WTC11 (cell line): ENCODE results near the gene CACNA1D. TPM values are rescaled to one million over a fixed set of nuclear protein-coding genes. Genes with fewer than 3 reads are reported as not detected.

Experiments used
- ATAC-seq: fragments of 200-7000 bp; cut with Tn5 transposase; 2 replicates; pipeline ENCODE4 v1.10.0; 2021; ENCODE audit warnings: mild to moderate bottlenecking, moderate library complexity
- CTCF ChIA-PET: fragments of 300-600 bp; sonication (Branson Sonifier 250); formaldehyde crosslinking; loops from one replicate; lab custom pipeline; 2021; ENCODE audit warnings: antibody characterized with exemption; lab: Charles Lee
- POLR2A ChIA-PET: fragments of 350-600 bp; sonication (Branson Sonifier 250); formaldehyde crosslinking; loops from one replicate; lab custom pipeline; 2021; ENCODE audit warnings: antibody characterized with exemption; lab: Charles Lee
- DNase-seq: peaks from one replicate; pipeline ENCODE4 v3.0.0; 2021; ENCODE audit warnings: low spot score
- H3K27ac Mint-ChIP-seq: 2 replicates; pipeline ENCODE4 v1.8.0; 2021; ENCODE audit warnings: mixed read lengths
- H3K27me3 Mint-ChIP-seq: 2 replicates; pipeline ENCODE4 v1.8.0; 2021; ENCODE audit warnings: low read depth, mild to moderate bottlenecking, moderate library complexity, mixed read lengths
- H3K36me3 Mint-ChIP-seq: 2 replicates; pipeline ENCODE4 v1.8.0; 2021; ENCODE audit warnings: mixed read lengths
- H3K4me1 Mint-ChIP-seq: 2 replicates; pipeline ENCODE4 v1.8.0; 2022; ENCODE audit warnings: mixed read lengths
- H3K4me3 Mint-ChIP-seq: 2 replicates; pipeline ENCODE4 v1.8.0; 2021; ENCODE audit warnings: mild to moderate bottlenecking, moderate library complexity, mixed read lengths
- H3K9me3 Mint-ChIP-seq: 2 replicates; pipeline ENCODE4 v1.8.0; 2021; ENCODE audit warnings: mixed read lengths
- CREM ChIP-seq: sonication (generic); formaldehyde crosslinking; IDR thresholded peaks from 2 replicates; pipeline ENCODE4 v1.8.1; 2022; ENCODE audit warnings: mild to moderate bottlenecking, missing genetic modification reagents, moderate library complexity
- FOXP1 ChIP-seq: sonication (generic); formaldehyde crosslinking; IDR thresholded peaks from 2 replicates; pipeline ENCODE4 v1.8.0; 2022; ENCODE audit warnings: missing genetic modification reagents, mild to moderate bottlenecking, moderate library complexity, borderline replicate concordance
- JUN ChIP-seq: sonication (generic); formaldehyde crosslinking; IDR thresholded peaks from 2 replicates; pipeline ENCODE4 v1.8.0; 2023; ENCODE audit warnings: mild to moderate bottlenecking, missing genetic modification reagents
- NR3C1 ChIP-seq: sonication (generic); formaldehyde crosslinking; conservative IDR thresholded peaks from 2 replicates; pipeline ENCODE4 v1.8.1; 2023; ENCODE audit warnings: low read depth, mild to moderate bottlenecking, missing genetic modification reagents
- RELA ChIP-seq: sonication (generic); formaldehyde crosslinking; IDR thresholded peaks from 2 replicates; pipeline ENCODE4 v1.8.1; 2022; ENCODE audit warnings: missing genetic modification reagents, mild to moderate bottlenecking, borderline replicate concordance
- SP1 ChIP-seq: sonication (generic); formaldehyde crosslinking; conservative IDR thresholded peaks from 2 replicates; pipeline ENCODE4 v1.8.1; 2022; ENCODE audit warnings: missing genetic modification reagents
- ZBTB21 ChIP-seq: sonication (generic); formaldehyde crosslinking; IDR thresholded peaks from 2 replicates; pipeline ENCODE4 v1.8.1; 2023; ENCODE audit warnings: mild to moderate bottlenecking, missing genetic modification reagents, borderline replicate concordance
- total RNA-seq: library from RNA; stranded (reverse); gene quantifications from 3 replicates; pipeline ENCODE4 v1.2.3, GENCODE V29; 2021
- TF ChIP-seq, protein P1 (sequence below): sonication (generic); formaldehyde crosslinking; IDR thresholded peaks from 2 replicates; pipeline ENCODE4 v1.8.1; 2023; ENCODE audit warnings: mild to moderate bottlenecking, missing genetic modification reagents, moderate library complexity
- TF ChIP-seq, protein P2 (sequence below): sonication (generic); formaldehyde crosslinking; IDR thresholded peaks from 2 replicates; pipeline ENCODE4 v1.8.1; 2023; ENCODE audit warnings: mild to moderate bottlenecking, missing genetic modification reagents, borderline replicate concordance
- TF ChIP-seq, protein P3 (sequence below): sonication (generic); formaldehyde crosslinking; IDR thresholded peaks from 2 replicates; pipeline ENCODE4 v1.8.1; 2023; ENCODE audit warnings: mild to moderate bottlenecking, missing genetic modification reagents
- TF ChIP-seq, protein P4 (sequence below): sonication (generic); formaldehyde crosslinking; IDR thresholded peaks from 2 replicates; pipeline ENCODE4 v1.8.0; 2022; ENCODE audit warnings: mild to moderate bottlenecking, missing genetic modification reagents
- TF ChIP-seq, protein P5 (sequence below): sonication (generic); formaldehyde crosslinking; IDR thresholded peaks from 2 replicates; pipeline ENCODE4 v1.8.0; 2023; ENCODE audit warnings: missing genetic modification reagents, mild to moderate bottlenecking, borderline replicate concordance
- TF ChIP-seq, protein P6 (sequence below): fragments of 200-600 bp; IDR thresholded peaks from 2 replicates; pipeline ENCODE4 v1.8.0; 2022; ENCODE audit warnings: antibody characterized with exemption
- TF ChIP-seq, protein P7 (sequence below): sonication (generic); formaldehyde crosslinking; IDR thresholded peaks from 2 replicates; pipeline ENCODE4 v1.8.1; 2023; ENCODE audit warnings: mild to moderate bottlenecking, missing genetic modification reagents

Gene CACNA1D
- total RNA-seq, 1 experiment from 2014 or later = 2.3 TPM

DNA sequence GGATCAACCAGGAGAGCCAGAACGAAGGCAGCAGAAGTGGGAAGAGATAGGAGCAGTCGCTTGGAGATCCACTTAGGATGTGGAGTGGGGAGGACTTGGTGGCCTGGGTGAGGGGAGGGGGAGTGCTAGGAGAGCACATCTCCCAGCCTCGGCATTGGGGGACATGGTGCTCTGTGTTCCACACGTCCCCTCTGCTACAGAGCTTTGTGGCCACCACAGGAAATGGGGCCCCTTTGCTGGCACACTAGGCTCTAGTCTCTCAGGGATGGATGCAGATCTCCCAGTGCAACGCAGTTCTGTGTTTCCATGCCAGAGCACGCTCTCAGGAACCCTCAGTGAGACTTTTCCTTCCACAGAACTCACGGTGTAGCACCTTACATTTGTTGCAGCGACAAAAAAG is 283.1 kb downstream of the CACNA1D start (continued):
- TF ChIP-seq ZBTB21 (CRISPR knock-in tag) = no peak
- TF ChIP-seq, protein P1, sequence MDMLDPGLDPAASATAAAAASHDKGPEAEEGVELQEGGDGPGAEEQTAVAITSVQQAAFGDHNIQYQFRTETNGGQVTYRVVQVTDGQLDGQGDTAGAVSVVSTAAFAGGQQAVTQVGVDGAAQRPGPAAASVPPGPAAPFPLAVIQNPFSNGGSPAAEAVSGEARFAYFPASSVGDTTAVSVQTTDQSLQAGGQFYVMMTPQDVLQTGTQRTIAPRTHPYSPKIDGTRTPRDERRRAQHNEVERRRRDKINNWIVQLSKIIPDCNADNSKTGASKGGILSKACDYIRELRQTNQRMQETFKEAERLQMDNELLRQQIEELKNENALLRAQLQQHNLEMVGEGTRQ (CRISPR knock-in tag) = no peak
- TF ChIP-seq, protein P2, sequence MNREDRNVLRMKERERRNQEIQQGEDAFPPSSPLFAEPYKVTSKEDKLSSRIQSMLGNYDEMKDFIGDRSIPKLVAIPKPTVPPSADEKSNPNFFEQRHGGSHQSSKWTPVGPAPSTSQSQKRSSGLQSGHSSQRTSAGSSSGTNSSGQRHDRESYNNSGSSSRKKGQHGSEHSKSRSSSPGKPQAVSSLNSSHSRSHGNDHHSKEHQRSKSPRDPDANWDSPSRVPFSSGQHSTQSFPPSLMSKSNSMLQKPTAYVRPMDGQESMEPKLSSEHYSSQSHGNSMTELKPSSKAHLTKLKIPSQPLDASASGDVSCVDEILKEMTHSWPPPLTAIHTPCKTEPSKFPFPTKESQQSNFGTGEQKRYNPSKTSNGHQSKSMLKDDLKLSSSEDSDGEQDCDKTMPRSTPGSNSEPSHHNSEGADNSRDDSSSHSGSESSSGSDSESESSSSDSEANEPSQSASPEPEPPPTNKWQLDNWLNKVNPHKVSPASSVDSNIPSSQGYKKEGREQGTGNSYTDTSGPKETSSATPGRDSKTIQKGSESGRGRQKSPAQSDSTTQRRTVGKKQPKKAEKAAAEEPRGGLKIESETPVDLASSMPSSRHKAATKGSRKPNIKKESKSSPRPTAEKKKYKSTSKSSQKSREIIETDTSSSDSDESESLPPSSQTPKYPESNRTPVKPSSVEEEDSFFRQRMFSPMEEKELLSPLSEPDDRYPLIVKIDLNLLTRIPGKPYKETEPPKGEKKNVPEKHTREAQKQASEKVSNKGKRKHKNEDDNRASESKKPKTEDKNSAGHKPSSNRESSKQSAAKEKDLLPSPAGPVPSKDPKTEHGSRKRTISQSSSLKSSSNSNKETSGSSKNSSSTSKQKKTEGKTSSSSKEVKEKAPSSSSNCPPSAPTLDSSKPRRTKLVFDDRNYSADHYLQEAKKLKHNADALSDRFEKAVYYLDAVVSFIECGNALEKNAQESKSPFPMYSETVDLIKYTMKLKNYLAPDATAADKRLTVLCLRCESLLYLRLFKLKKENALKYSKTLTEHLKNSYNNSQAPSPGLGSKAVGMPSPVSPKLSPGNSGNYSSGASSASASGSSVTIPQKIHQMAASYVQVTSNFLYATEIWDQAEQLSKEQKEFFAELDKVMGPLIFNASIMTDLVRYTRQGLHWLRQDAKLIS (CRISPR knock-in tag) = no peak
- TF ChIP-seq, protein P3, sequence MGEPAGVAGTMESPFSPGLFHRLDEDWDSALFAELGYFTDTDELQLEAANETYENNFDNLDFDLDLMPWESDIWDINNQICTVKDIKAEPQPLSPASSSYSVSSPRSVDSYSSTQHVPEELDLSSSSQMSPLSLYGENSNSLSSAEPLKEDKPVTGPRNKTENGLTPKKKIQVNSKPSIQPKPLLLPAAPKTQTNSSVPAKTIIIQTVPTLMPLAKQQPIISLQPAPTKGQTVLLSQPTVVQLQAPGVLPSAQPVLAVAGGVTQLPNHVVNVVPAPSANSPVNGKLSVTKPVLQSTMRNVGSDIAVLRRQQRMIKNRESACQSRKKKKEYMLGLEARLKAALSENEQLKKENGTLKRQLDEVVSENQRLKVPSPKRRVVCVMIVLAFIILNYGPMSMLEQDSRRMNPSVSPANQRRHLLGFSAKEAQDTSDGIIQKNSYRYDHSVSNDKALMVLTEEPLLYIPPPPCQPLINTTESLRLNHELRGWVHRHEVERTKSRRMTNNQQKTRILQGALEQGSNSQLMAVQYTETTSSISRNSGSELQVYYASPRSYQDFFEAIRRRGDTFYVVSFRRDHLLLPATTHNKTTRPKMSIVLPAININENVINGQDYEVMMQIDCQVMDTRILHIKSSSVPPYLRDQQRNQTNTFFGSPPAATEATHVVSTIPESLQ = no peak

DNA sequence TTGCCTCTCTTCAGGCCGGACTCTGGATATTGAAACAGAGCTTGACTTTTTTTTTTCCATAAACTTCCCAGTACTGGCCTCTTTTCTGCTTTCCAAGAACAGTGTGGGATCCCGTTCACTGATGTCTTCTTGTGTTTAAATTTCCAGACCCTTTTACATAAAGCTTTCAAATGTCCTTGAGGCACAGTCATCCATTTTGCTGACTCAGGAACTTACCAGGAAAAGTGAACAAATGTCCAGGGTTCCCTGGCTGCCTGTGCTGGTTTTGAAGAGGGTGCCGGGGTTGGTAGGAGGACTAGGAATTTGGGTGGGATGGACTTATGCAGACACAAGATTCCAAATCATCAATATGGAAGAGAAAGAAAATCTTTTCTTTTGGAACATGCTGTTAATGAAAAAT is 283.7 kb downstream of the CACNA1D start:
- ChIA-PET CTCF (no interaction called here), POLR2A (no interaction called here)
- DNase-seq (no peak), ATAC-seq (no peak)
- H3K4me1 Mint-ChIP-seq = peaks cover 8% of the 10 kb centered on the region; the same call in 1 of the 2 replicates
- no peaks in the 10 kb centered on the region for H3K36me3 Mint-ChIP-seq
- H3K27ac Mint-ChIP-seq = no peak overlapping the region
- no peak overlapping the region for H3K4me3 Mint-ChIP-seq
- H3K9me3 Mint-ChIP-seq = no peaks in the 10 kb centered on the region
- TF ChIP-seq FOXP1 (CRISPR knock-in tag) = no peak
- TF ChIP-seq CREM (CRISPR knock-in tag) = no peak
- TF ChIP-seq RELA (CRISPR knock-in tag) = no peak
- TF ChIP-seq, protein P4, sequence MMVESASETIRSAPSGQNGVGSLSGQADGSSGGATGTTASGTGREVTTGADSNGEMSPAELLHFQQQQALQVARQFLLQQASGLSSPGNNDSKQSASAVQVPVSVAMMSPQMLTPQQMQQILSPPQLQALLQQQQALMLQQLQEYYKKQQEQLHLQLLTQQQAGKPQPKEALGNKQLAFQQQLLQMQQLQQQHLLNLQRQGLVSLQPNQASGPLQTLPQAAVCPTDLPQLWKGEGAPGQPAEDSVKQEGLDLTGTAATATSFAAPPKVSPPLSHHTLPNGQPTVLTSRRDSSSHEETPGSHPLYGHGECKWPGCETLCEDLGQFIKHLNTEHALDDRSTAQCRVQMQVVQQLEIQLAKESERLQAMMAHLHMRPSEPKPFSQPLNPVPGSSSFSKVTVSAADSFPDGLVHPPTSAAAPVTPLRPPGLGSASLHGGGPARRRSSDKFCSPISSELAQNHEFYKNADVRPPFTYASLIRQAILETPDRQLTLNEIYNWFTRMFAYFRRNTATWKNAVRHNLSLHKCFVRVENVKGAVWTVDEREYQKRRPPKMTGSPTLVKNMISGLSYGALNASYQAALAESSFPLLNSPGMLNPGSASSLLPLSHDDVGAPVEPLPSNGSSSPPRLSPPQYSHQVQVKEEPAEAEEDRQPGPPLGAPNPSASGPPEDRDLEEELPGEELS = no peak
- TF ChIP-seq, protein P5, sequence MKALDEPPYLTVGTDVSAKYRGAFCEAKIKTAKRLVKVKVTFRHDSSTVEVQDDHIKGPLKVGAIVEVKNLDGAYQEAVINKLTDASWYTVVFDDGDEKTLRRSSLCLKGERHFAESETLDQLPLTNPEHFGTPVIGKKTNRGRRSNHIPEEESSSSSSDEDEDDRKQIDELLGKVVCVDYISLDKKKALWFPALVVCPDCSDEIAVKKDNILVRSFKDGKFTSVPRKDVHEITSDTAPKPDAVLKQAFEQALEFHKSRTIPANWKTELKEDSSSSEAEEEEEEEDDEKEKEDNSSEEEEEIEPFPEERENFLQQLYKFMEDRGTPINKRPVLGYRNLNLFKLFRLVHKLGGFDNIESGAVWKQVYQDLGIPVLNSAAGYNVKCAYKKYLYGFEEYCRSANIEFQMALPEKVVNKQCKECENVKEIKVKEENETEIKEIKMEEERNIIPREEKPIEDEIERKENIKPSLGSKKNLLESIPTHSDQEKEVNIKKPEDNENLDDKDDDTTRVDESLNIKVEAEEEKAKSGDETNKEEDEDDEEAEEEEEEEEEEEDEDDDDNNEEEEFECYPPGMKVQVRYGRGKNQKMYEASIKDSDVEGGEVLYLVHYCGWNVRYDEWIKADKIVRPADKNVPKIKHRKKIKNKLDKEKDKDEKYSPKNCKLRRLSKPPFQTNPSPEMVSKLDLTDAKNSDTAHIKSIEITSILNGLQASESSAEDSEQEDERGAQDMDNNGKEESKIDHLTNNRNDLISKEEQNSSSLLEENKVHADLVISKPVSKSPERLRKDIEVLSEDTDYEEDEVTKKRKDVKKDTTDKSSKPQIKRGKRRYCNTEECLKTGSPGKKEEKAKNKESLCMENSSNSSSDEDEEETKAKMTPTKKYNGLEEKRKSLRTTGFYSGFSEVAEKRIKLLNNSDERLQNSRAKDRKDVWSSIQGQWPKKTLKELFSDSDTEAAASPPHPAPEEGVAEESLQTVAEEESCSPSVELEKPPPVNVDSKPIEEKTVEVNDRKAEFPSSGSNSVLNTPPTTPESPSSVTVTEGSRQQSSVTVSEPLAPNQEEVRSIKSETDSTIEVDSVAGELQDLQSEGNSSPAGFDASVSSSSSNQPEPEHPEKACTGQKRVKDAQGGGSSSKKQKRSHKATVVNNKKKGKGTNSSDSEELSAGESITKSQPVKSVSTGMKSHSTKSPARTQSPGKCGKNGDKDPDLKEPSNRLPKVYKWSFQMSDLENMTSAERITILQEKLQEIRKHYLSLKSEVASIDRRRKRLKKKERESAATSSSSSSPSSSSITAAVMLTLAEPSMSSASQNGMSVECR (CRISPR knock-in tag) = no peak
- no peak for TF ChIP-seq SP1
- TF ChIP-seq, protein P6, sequence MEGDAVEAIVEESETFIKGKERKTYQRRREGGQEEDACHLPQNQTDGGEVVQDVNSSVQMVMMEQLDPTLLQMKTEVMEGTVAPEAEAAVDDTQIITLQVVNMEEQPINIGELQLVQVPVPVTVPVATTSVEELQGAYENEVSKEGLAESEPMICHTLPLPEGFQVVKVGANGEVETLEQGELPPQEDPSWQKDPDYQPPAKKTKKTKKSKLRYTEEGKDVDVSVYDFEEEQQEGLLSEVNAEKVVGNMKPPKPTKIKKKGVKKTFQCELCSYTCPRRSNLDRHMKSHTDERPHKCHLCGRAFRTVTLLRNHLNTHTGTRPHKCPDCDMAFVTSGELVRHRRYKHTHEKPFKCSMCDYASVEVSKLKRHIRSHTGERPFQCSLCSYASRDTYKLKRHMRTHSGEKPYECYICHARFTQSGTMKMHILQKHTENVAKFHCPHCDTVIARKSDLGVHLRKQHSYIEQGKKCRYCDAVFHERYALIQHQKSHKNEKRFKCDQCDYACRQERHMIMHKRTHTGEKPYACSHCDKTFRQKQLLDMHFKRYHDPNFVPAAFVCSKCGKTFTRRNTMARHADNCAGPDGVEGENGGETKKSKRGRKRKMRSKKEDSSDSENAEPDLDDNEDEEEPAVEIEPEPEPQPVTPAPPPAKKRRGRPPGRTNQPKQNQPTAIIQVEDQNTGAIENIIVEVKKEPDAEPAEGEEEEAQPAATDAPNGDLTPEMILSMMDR = no peak
- no peak for TF ChIP-seq NR3C1 (CRISPR knock-in tag)
- TF ChIP-seq, protein P7, sequence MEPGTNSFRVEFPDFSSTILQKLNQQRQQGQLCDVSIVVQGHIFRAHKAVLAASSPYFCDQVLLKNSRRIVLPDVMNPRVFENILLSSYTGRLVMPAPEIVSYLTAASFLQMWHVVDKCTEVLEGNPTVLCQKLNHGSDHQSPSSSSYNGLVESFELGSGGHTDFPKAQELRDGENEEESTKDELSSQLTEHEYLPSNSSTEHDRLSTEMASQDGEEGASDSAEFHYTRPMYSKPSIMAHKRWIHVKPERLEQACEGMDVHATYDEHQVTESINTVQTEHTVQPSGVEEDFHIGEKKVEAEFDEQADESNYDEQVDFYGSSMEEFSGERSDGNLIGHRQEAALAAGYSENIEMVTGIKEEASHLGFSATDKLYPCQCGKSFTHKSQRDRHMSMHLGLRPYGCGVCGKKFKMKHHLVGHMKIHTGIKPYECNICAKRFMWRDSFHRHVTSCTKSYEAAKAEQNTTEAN (CRISPR knock-in tag) = no peak
- TF ChIP-seq JUN = no peak
- no peaks in the 10 kb centered on the region for H3K27me3 Mint-ChIP-seq
